ENCODE results near the gene SIPA1. TPM values are rescaled to one million over a fixed set of nuclear protein-coding genes. Genes with fewer than 3 reads are reported as not detected.

The SIPA1 gene
- total RNA-seq, 1 experiment from 2014 or later = 65.4 TPM

DNA sequence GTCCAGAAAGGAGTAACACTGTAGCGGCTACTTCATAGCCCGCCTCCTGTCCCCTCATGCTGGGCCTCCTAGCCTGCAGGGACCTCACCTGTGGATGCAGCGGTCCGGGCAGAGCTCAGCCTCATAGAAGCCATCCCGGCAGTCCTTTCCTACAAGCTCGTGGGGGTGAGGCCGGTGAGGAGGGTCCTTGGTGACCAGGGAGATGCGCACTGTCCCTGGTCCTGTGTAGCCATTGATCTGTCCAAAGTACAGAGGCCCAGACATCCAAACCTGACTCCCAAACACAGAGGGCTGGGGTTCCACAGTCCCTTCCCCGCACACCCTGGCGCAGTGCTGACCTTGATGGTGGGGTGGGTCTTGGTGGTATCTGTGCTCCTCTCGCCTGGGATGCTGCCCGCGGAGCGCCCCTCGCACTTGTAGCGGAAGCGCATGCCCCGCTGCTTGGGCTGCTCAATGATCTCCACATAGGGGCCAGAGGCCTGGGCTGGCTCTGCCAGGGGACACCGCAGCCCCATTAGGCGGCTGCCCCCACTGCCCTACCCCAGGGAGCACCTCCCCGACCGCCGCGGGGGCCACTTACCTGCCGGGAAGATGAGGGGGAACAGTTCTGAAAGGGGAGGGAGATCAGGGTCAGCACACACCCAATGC, 23.8 kb downstream of the SIPA1 start:
- TF ChIP-seq, protein P1, sequence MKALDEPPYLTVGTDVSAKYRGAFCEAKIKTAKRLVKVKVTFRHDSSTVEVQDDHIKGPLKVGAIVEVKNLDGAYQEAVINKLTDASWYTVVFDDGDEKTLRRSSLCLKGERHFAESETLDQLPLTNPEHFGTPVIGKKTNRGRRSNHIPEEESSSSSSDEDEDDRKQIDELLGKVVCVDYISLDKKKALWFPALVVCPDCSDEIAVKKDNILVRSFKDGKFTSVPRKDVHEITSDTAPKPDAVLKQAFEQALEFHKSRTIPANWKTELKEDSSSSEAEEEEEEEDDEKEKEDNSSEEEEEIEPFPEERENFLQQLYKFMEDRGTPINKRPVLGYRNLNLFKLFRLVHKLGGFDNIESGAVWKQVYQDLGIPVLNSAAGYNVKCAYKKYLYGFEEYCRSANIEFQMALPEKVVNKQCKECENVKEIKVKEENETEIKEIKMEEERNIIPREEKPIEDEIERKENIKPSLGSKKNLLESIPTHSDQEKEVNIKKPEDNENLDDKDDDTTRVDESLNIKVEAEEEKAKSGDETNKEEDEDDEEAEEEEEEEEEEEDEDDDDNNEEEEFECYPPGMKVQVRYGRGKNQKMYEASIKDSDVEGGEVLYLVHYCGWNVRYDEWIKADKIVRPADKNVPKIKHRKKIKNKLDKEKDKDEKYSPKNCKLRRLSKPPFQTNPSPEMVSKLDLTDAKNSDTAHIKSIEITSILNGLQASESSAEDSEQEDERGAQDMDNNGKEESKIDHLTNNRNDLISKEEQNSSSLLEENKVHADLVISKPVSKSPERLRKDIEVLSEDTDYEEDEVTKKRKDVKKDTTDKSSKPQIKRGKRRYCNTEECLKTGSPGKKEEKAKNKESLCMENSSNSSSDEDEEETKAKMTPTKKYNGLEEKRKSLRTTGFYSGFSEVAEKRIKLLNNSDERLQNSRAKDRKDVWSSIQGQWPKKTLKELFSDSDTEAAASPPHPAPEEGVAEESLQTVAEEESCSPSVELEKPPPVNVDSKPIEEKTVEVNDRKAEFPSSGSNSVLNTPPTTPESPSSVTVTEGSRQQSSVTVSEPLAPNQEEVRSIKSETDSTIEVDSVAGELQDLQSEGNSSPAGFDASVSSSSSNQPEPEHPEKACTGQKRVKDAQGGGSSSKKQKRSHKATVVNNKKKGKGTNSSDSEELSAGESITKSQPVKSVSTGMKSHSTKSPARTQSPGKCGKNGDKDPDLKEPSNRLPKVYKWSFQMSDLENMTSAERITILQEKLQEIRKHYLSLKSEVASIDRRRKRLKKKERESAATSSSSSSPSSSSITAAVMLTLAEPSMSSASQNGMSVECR (CRISPR knock-in tag; IDR thresholded peaks at IDR 0.05; ENCODE audit: borderline replicate concordance) = no peak
- TF ChIP-seq, protein P2, sequence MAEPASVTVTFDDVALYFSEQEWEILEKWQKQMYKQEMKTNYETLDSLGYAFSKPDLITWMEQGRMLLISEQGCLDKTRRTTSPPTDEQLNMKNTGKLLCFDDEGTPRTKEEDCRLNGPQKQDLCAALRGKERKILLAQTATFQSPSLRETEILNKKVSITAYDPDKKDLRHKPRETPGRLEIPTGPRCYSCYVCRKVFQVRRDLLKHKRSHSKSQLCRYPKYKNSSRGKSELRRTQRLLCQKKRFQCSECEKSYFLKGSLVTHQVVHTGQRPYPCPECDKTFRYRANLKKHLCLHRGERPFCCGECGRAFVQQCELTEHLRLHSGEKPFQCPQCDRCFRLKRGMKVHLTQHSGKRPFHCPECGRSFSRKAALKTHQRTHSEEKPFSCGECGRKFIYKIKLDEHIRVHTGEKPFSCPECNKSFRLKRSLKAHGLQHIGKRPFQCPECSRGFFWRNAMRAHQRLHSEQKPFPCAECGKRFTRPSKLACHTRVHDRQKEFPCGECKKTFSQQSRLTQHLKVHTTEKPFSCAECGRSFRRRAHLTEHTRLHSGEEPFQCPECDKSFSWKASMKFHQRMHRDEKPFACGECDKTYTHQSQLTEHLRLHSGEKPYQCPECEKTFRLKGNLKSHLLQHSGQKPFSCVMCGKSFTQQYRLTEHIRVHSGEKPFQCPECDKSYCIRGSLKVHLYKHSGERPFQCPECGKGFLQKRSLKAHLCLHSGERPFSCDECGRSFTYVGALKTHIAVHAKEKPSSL (CRISPR knock-in tag; conservative IDR thresholded peaks at IDR 0.05) = no peak
- TF ChIP-seq KAT7 (CRISPR knock-in tag; IDR thresholded peaks at IDR 0.05; ENCODE audit: borderline replicate concordance) (no peak), ZNF263 (CRISPR knock-in tag; IDR thresholded peaks at IDR 0.05; ENCODE audit: low read depth) (no peak), TCF7 (CRISPR knock-in tag; IDR thresholded peaks at IDR 0.05; ENCODE audit: low read depth) (no peak)
- TF ChIP-seq, protein P3, sequence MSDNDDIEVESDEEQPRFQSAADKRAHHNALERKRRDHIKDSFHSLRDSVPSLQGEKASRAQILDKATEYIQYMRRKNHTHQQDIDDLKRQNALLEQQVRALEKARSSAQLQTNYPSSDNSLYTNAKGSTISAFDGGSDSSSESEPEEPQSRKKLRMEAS (CRISPR knock-in tag; IDR thresholded peaks at IDR 0.05) = no peak
- no peak for DNase-seq (ENCODE audit: low spot score)
- ATAC-seq = no peak
- Mint-ChIP-seq H3K4me3 (peak overlapping the region; percentile 81), H3K9me3 (no peaks in the 10 kb centered on the region), H3K27ac (no peak overlapping the region), H3K27me3 (ENCODE audit: low read depth) (no peaks in the 10 kb centered on the region; the same call in 1 of the 2 replicates), H3K36me3 (peaks cover 40% of the 10 kb centered on the region), H3K4me1 (peaks cover 4% of the 10 kb centered on the region)
- POLR2A ChIA-PET = interaction anchor here (1.9 kb wide), 1 partner anchor 198 kb away, joined by 6 read pairs; the partner anchor contains the start of gene MUS81
- CTCF ChIA-PET = interaction anchor here (0.6 kb wide), 1 partner anchor 115 kb away, joined by 3 read pairs; no protein-coding TSS in a partner anchor

DNA sequence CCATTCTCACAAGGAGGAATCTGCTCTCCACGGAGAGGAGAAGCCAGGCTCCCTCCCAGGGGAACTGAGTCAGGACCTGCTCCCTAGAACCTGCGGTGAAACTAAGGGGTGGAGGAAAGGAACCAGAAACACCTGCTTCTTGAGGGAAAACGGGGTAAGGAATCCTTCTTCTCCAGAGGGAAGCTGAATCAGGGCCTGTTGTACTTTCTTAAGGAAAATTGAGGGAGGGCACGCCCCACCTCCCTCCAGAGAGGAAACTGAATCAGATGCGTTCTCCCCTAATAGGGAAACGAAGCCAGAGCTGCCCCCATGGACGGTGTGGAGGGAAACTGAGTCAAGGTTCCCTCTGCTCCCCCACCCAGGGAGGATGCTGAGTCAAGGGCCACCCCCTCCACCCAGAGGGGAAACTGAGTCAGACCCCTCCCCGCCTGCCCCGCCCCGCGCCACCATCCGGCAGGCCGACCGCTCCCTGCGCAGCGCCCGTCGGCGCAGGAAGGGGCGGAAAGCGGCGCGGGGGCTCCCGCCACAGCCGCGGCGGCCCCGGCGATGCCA, 24.4 kb downstream of the SIPA1 start:
- peak overlapping the region; percentile 49; the same call in 1 of the 2 replicates for H3K27ac Mint-ChIP-seq
- H3K27me3 Mint-ChIP-seq (ENCODE audit: low read depth) = no peaks in the 10 kb centered on the region; the same call in 1 of the 2 replicates
- peak overlapping the region; percentile 81 for H3K4me3 Mint-ChIP-seq
- ChIA-PET CTCF (interaction anchor here (0.6 to 2.6 kb wide), 16 partner anchors 9 to 935 kb away, joined by 3 to 16 read pairs (median 4); partner anchors contain the start of genes FIBP, KAT5, MUS81 and PCNX3), POLR2A (interaction anchor here (0.6 to 1.9 kb wide), 5 partner anchors 9 to 197 kb away, joined by 3 to 16 read pairs (median 5); partner anchors contain the start of genes MUS81, RNASEH2C and SIPA1)
- H3K4me1 Mint-ChIP-seq = peaks cover 4% of the 10 kb centered on the region
- no peaks in the 10 kb centered on the region for H3K9me3 Mint-ChIP-seq
- DNase-seq (ENCODE audit: low spot score) = no peak
- no peak for ATAC-seq
- peaks cover 34% of the 10 kb centered on the region for H3K36me3 Mint-ChIP-seq
- TF ChIP-seq, protein P4, sequence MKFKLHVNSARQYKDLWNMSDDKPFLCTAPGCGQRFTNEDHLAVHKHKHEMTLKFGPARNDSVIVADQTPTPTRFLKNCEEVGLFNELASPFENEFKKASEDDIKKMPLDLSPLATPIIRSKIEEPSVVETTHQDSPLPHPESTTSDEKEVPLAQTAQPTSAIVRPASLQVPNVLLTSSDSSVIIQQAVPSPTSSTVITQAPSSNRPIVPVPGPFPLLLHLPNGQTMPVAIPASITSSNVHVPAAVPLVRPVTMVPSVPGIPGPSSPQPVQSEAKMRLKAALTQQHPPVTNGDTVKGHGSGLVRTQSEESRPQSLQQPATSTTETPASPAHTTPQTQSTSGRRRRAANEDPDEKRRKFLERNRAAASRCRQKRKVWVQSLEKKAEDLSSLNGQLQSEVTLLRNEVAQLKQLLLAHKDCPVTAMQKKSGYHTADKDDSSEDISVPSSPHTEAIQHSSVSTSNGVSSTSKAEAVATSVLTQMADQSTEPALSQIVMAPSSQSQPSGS (CRISPR knock-in tag; IDR thresholded peaks at IDR 0.05; ENCODE audit: borderline replicate concordance, low read depth) = no peak
- TF ChIP-seq, protein P5, sequence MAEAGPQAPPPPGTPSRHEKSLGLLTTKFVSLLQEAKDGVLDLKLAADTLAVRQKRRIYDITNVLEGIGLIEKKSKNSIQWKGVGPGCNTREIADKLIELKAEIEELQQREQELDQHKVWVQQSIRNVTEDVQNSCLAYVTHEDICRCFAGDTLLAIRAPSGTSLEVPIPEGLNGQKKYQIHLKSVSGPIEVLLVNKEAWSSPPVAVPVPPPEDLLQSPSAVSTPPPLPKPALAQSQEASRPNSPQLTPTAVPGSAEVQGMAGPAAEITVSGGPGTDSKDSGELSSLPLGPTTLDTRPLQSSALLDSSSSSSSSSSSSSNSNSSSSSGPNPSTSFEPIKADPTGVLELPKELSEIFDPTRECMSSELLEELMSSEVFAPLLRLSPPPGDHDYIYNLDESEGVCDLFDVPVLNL (CRISPR knock-in tag; IDR thresholded peaks at IDR 0.05; ENCODE audit: borderline replicate concordance, low read depth) = 0 out of 2 replicates have a peak, but pooled peaks have one; percentile 24
- TF ChIP-seq, protein P6, sequence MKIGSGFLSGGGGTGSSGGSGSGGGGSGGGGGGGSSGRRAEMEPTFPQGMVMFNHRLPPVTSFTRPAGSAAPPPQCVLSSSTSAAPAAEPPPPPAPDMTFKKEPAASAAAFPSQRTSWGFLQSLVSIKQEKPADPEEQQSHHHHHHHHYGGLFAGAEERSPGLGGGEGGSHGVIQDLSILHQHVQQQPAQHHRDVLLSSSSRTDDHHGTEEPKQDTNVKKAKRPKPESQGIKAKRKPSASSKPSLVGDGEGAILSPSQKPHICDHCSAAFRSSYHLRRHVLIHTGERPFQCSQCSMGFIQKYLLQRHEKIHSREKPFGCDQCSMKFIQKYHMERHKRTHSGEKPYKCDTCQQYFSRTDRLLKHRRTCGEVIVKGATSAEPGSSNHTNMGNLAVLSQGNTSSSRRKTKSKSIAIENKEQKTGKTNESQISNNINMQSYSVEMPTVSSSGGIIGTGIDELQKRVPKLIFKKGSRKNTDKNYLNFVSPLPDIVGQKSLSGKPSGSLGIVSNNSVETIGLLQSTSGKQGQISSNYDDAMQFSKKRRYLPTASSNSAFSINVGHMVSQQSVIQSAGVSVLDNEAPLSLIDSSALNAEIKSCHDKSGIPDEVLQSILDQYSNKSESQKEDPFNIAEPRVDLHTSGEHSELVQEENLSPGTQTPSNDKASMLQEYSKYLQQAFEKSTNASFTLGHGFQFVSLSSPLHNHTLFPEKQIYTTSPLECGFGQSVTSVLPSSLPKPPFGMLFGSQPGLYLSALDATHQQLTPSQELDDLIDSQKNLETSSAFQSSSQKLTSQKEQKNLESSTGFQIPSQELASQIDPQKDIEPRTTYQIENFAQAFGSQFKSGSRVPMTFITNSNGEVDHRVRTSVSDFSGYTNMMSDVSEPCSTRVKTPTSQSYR (CRISPR knock-in tag; IDR thresholded peaks at IDR 0.05) = no peak
- TF ChIP-seq, protein P7, sequence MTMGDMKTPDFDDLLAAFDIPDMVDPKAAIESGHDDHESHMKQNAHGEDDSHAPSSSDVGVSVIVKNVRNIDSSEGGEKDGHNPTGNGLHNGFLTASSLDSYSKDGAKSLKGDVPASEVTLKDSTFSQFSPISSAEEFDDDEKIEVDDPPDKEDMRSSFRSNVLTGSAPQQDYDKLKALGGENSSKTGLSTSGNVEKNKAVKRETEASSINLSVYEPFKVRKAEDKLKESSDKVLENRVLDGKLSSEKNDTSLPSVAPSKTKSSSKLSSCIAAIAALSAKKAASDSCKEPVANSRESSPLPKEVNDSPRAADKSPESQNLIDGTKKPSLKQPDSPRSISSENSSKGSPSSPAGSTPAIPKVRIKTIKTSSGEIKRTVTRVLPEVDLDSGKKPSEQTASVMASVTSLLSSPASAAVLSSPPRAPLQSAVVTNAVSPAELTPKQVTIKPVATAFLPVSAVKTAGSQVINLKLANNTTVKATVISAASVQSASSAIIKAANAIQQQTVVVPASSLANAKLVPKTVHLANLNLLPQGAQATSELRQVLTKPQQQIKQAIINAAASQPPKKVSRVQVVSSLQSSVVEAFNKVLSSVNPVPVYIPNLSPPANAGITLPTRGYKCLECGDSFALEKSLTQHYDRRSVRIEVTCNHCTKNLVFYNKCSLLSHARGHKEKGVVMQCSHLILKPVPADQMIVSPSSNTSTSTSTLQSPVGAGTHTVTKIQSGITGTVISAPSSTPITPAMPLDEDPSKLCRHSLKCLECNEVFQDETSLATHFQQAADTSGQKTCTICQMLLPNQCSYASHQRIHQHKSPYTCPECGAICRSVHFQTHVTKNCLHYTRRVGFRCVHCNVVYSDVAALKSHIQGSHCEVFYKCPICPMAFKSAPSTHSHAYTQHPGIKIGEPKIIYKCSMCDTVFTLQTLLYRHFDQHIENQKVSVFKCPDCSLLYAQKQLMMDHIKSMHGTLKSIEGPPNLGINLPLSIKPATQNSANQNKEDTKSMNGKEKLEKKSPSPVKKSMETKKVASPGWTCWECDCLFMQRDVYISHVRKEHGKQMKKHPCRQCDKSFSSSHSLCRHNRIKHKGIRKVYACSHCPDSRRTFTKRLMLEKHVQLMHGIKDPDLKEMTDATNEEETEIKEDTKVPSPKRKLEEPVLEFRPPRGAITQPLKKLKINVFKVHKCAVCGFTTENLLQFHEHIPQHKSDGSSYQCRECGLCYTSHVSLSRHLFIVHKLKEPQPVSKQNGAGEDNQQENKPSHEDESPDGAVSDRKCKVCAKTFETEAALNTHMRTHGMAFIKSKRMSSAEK (CRISPR knock-in tag; IDR thresholded peaks at IDR 0.05; ENCODE audit: borderline replicate concordance) = no peak
- no peak for TF ChIP-seq SMAD3 (CRISPR knock-in tag; IDR thresholded peaks at IDR 0.05; ENCODE audit: borderline replicate concordance)

All from WTC11 (cell line).